ENCODE data around the gene CTF1. TPM values are rescaled to one million over a fixed set of nuclear protein-coding genes. Genes with fewer than 3 reads are reported as not detected.

Gene CTF1
- total RNA-seq, 1 donor from 2014 or later: 3.4 TPM

DNA sequence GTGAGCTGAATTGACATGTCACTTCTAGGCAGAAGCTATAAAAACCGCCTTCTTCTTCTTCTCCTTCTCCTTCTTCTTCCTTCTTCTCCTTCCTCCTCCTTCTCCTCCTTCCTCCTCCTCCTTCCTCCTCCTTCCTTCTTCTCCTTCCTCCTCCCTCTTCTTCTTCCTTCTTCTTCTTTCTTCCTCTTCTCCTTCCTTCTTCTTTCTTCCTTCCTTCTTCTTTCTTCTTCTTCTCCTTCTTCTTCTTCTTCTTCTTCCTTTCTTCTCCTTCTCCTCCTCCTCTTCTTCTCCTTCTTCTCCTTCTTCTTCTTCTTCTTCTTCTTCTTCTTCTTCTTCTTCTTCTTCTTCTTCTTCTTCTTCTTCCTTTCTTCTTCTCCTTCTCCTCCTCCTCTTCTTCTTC, 22.2 kb downstream of the CTF1 start:
- Mint-ChIP-seq H3K36me3 (ENCODE audit: low read depth, unreplicated experiment) (no peaks in the 10 kb centered on the region), H3K4me1 (ENCODE audit: unreplicated experiment) (peaks cover 6% of the 10 kb centered on the region), H3K4me3 (ENCODE audit: unreplicated experiment) (no peak overlapping the region), H3K9me3 (ENCODE audit: unreplicated experiment) (no peaks in the 10 kb centered on the region), H3K27ac (ENCODE audit: unreplicated experiment) (no peak overlapping the region), H3K27me3 (ENCODE audit: unreplicated experiment) (peaks cover 13% of the 10 kb centered on the region)
- TF ChIP-seq, protein P1, sequence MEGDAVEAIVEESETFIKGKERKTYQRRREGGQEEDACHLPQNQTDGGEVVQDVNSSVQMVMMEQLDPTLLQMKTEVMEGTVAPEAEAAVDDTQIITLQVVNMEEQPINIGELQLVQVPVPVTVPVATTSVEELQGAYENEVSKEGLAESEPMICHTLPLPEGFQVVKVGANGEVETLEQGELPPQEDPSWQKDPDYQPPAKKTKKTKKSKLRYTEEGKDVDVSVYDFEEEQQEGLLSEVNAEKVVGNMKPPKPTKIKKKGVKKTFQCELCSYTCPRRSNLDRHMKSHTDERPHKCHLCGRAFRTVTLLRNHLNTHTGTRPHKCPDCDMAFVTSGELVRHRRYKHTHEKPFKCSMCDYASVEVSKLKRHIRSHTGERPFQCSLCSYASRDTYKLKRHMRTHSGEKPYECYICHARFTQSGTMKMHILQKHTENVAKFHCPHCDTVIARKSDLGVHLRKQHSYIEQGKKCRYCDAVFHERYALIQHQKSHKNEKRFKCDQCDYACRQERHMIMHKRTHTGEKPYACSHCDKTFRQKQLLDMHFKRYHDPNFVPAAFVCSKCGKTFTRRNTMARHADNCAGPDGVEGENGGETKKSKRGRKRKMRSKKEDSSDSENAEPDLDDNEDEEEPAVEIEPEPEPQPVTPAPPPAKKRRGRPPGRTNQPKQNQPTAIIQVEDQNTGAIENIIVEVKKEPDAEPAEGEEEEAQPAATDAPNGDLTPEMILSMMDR (IDR thresholded peaks at IDR 0.05; ENCODE audit: unreplicated experiment): no peak
- no peak for DNase-seq (ENCODE audit: low spot score)

DNA sequence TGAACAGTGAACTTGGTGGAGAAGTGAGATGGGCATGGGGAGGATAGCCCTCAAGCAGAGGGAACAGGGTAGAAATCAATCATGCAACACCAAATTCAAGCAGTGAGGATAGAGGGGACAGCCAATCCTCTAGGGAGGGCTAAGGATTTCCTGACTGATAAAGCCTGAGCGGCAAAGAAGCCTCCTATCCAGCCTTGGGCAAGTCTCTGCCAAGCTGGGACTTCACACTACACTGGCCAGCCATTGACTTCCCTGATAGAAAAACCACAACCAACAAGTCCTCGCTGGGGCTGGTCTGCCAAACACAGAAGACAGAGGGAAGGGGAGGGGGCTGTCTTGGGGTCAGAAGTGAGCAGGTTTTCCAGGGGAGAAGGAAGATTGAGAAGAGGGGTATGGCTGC, 24.5 kb downstream of the CTF1 start:
- DNase-seq (ENCODE audit: low spot score): no peak
- H3K36me3 Mint-ChIP-seq (ENCODE audit: low read depth, unreplicated experiment): peaks cover 7% of the 10 kb centered on the region
- peaks cover 14% of the 10 kb centered on the region for H3K27me3 Mint-ChIP-seq (ENCODE audit: unreplicated experiment)
- H3K9me3 Mint-ChIP-seq (ENCODE audit: unreplicated experiment): no peaks in the 10 kb centered on the region
- H3K27ac Mint-ChIP-seq (ENCODE audit: unreplicated experiment): no peak overlapping the region
- TF ChIP-seq, protein P1 (IDR thresholded peaks at IDR 0.05; ENCODE audit: unreplicated experiment): no peak
- peaks cover 14% of the 10 kb centered on the region for H3K4me1 Mint-ChIP-seq (ENCODE audit: unreplicated experiment)
- no peak overlapping the region for H3K4me3 Mint-ChIP-seq (ENCODE audit: unreplicated experiment)

DNA sequence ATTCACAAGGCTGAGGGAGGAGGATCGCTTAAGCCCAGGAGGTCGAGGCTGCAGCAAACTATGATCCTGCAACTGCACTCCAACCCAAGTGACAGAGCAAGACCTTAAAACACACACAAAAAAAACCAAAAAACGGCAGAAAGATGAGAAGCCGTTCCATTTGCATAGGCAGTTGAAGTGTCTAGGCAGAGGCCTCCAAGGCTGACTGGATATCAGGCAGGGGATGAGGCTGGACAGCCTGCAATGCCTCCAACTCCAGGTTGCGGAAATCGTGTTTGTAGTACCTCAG, 25.0 kb downstream of the CTF1 start:
- TF ChIP-seq, protein P1 (IDR thresholded peaks at IDR 0.05; ENCODE audit: unreplicated experiment): no peak
- Mint-ChIP-seq H3K27ac (ENCODE audit: unreplicated experiment) (peak overlapping the region; percentile 100), H3K36me3 (ENCODE audit: low read depth, unreplicated experiment) (peaks cover 12% of the 10 kb centered on the region), H3K9me3 (ENCODE audit: unreplicated experiment) (no peaks in the 10 kb centered on the region), H3K4me1 (ENCODE audit: unreplicated experiment) (peaks cover 19% of the 10 kb centered on the region), H3K4me3 (ENCODE audit: unreplicated experiment) (peak overlapping the region; percentile 100), H3K27me3 (ENCODE audit: unreplicated experiment) (peaks cover 17% of the 10 kb centered on the region)
- no peak for DNase-seq (ENCODE audit: low spot score)

DNA sequence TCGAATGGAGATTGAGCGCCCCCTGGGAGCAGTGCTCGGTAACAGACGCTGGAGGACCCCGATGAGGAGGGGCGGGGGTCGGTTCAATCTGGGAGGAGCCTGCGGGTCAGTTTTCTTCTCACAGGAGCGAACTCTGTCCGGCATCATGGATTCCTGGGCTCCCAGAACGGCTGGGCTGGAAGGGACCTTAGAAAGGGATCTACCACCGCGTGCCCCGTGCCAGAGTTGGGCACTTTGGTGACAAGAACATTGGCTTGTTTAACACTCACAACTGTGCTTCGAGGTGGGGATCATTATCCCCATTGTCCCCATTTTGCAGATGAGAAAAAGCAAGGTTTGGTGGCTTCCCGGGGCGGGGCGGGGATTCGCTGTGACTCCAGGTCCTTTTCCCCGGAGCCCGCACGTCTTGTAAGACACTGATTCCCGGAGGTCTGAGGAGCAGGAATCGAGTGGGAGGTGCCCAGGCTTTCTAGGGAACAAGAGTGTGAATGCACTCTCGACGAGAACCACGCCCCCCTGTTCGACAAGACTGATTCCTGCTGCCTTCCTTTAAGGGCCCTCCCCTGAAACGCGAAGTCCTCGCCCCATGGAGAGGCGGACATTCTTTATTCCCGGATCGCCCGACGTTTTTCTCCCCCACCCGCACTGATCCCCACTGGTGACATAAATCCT, 25.5 kb downstream of the CTF1 start:
- Mint-ChIP-seq H3K4me3 (ENCODE audit: unreplicated experiment) (peak overlapping the region; percentile 100), H3K36me3 (ENCODE audit: low read depth, unreplicated experiment) (peaks cover 17% of the 10 kb centered on the region), H3K4me1 (ENCODE audit: unreplicated experiment) (peaks cover 24% of the 10 kb centered on the region), H3K9me3 (ENCODE audit: unreplicated experiment) (no peaks in the 10 kb centered on the region), H3K27me3 (ENCODE audit: unreplicated experiment) (peaks cover 16% of the 10 kb centered on the region), H3K27ac (ENCODE audit: unreplicated experiment) (peak overlapping the region; percentile 100)
- TF ChIP-seq, protein P1 (IDR thresholded peaks at IDR 0.05; ENCODE audit: unreplicated experiment): peak; percentile 89
- peak; percentile 98 for DNase-seq (ENCODE audit: low spot score)

DNA sequence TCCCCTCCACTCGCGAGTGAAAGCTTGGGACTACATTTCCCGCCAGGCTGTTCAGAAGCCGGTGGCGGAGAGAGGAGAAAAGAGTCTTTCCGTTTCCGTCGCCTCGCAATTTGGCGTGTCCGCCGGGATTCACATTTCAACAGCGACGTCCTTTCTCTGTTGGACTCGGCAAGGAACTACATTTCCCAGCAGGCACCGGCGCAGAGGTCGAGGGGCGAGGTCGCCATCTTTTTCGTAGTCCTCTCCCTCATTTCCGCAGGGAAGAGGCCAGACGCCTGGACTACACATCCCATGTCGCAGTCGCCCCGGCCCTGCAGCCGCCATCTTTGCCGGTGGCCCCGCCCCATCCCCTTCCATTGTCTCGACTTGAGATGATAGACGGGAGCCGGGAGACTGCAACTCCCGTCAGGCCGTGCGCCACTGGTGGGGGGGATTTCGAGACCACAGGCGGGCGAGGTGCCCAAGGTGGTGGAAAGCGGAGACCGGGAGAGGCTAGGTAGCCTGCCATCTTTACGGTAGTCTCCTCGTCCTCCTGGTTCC, 26.1 kb downstream of the CTF1 start:
- H3K9me3 Mint-ChIP-seq (ENCODE audit: unreplicated experiment): no peaks in the 10 kb centered on the region
- peak overlapping the region; percentile 100 for H3K4me3 Mint-ChIP-seq (ENCODE audit: unreplicated experiment)
- peak; percentile 98 for DNase-seq (ENCODE audit: low spot score)
- peak overlapping the region; percentile 100 for H3K27ac Mint-ChIP-seq (ENCODE audit: unreplicated experiment)
- H3K27me3 Mint-ChIP-seq (ENCODE audit: unreplicated experiment): peaks cover 16% of the 10 kb centered on the region
- TF ChIP-seq, protein P1 (IDR thresholded peaks at IDR 0.05; ENCODE audit: unreplicated experiment): no peak
- peaks cover 27% of the 10 kb centered on the region for H3K4me1 Mint-ChIP-seq (ENCODE audit: unreplicated experiment)
- H3K36me3 Mint-ChIP-seq (ENCODE audit: low read depth, unreplicated experiment): peaks cover 19% of the 10 kb centered on the region
